ENCODE results near the gene PDE4D. TPM values are rescaled to one million over a fixed set of nuclear protein-coding genes. Genes with fewer than 3 reads are reported as not detected.

The PDE4D gene
- total RNA-seq, 1 donor: 19.9 TPM

DNA sequence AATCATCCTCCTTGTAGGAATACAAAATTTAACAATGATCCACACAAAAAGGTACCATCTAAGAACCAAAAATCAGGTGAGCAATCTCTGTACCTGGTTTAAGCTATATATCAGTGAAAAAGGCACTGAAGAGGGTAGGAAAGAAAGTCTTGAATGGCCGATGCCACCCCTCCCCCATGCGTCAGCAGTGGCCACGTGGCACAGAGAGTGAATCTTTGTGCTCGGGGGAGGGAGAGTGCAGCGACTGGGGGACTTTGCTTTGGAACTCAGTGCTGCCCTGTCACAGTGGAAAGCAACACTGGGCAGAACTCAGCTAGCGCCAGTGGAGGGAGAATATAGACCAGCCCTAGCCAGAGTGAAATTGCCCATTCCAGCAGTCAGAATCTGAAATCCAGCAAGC lies 28.3 kb upstream of the PDE4D start:
- Histone ChIP-seq H3K79me2 (ENCODE audit: insufficient read depth, low read length) (no peaks in the 10 kb centered on the region), H2AFZ (ENCODE audit: low read length) (no peak overlapping the region), H4K20me1 (ENCODE audit: insufficient read depth, low read length) (no peaks in the 10 kb centered on the region), H3K4me3 (ENCODE audit: insufficient read depth, low read length) (no peak overlapping the region), H3K4me2 (ENCODE audit: insufficient read depth, low read length) (no peak overlapping the region), H3K36me3 (ENCODE audit: insufficient read depth, low read length) (no peaks in the 10 kb centered on the region), H3K9me3 (ENCODE audit: low read depth, low read length) (no peaks in the 10 kb centered on the region), H3K27me3 (ENCODE audit: insufficient read depth, low read length) (no peaks in the 10 kb centered on the region), H3K4me1 (ENCODE audit: insufficient read depth, low read length) (no peaks in the 10 kb centered on the region), H3K27ac (ENCODE audit: low read depth, low read length) (no peak overlapping the region)
- no peak for DNase-seq (ENCODE audit: insufficient read length, low spot score, missing footprints)
- TF ChIP-seq, protein P1, sequence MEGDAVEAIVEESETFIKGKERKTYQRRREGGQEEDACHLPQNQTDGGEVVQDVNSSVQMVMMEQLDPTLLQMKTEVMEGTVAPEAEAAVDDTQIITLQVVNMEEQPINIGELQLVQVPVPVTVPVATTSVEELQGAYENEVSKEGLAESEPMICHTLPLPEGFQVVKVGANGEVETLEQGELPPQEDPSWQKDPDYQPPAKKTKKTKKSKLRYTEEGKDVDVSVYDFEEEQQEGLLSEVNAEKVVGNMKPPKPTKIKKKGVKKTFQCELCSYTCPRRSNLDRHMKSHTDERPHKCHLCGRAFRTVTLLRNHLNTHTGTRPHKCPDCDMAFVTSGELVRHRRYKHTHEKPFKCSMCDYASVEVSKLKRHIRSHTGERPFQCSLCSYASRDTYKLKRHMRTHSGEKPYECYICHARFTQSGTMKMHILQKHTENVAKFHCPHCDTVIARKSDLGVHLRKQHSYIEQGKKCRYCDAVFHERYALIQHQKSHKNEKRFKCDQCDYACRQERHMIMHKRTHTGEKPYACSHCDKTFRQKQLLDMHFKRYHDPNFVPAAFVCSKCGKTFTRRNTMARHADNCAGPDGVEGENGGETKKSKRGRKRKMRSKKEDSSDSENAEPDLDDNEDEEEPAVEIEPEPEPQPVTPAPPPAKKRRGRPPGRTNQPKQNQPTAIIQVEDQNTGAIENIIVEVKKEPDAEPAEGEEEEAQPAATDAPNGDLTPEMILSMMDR (IDR thresholded peaks at IDR 0.05; ENCODE audit: extremely low read depth, low read depth, low read length): no peak

- H3K4me1 ChIP-seq (ENCODE audit: insufficient read depth, low read length): no peaks in the 10 kb centered on the region
- TF ChIP-seq, protein P1 (IDR thresholded peaks at IDR 0.05; ENCODE audit: extremely low read depth, low read depth, low read length): no peak
- H2AFZ ChIP-seq (ENCODE audit: low read length): no peak overlapping the region
- H3K79me2 ChIP-seq (ENCODE audit: insufficient read depth, low read length): no peaks in the 10 kb centered on the region
- no peak overlapping the region for H3K27ac ChIP-seq (ENCODE audit: low read depth, low read length)
- H3K4me2 ChIP-seq (ENCODE audit: insufficient read depth, low read length): no peak overlapping the region
- H4K20me1 ChIP-seq (ENCODE audit: insufficient read depth, low read length): no peaks in the 10 kb centered on the region
- no peak for DNase-seq (ENCODE audit: insufficient read length, low spot score, missing footprints)
- no peaks in the 10 kb centered on the region for H3K9me3 ChIP-seq (ENCODE audit: low read depth, low read length)
- H3K27me3 ChIP-seq (ENCODE audit: insufficient read depth, low read length): no peaks in the 10 kb centered on the region
- H3K4me3 ChIP-seq (ENCODE audit: insufficient read depth, low read length): no peak overlapping the region
- no peaks in the 10 kb centered on the region for H3K36me3 ChIP-seq (ENCODE audit: insufficient read depth, low read length)
Observed at GRCh38 chr5:59919484-59919883, 26.0 kb upstream of the PDE4D start.

- Histone ChIP-seq H3K9me3 (ENCODE audit: low read depth, low read length) (no peaks in the 10 kb centered on the region), H3K4me3 (ENCODE audit: insufficient read depth, low read length) (no peak overlapping the region), H3K27ac (ENCODE audit: low read depth, low read length) (no peak overlapping the region), H3K4me1 (ENCODE audit: insufficient read depth, low read length) (no peaks in the 10 kb centered on the region), H3K79me2 (ENCODE audit: insufficient read depth, low read length) (no peaks in the 10 kb centered on the region), H4K20me1 (ENCODE audit: insufficient read depth, low read length) (no peaks in the 10 kb centered on the region), H2AFZ (ENCODE audit: low read length) (no peak overlapping the region), H3K36me3 (ENCODE audit: insufficient read depth, low read length) (no peaks in the 10 kb centered on the region), H3K27me3 (ENCODE audit: insufficient read depth, low read length) (no peaks in the 10 kb centered on the region), H3K4me2 (ENCODE audit: insufficient read depth, low read length) (no peak overlapping the region)
- no peak for DNase-seq (ENCODE audit: insufficient read length, low spot score, missing footprints)
- TF ChIP-seq, protein P1 (IDR thresholded peaks at IDR 0.05; ENCODE audit: extremely low read depth, low read depth, low read length): no peak
Observed at GRCh38 chr5:59917121-59917520, 23.6 kb upstream of the PDE4D start.

DNA sequence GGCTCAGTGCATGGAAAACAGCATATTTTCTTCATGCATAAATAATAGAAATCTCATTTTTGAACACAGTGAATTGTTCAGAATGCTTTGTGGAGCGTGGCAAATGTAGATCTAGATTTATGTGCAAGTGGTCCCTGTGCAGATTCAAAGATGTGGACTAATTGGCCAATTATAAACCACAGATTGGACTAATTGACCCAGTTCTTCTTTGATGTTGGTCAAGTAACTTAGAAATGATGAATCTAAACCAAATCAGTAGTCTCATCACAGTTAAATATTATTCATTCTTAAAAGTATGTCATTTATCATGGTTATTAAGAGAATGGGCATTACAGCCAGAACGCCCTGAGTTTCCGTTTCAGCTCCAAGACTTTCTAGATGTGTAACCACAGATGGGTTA lies 11.7 kb upstream of the PDE4D start:
- Histone ChIP-seq H3K27ac (ENCODE audit: low read depth, low read length) (no peak overlapping the region), H3K36me3 (ENCODE audit: insufficient read depth, low read length) (no peaks in the 10 kb centered on the region), H3K79me2 (ENCODE audit: insufficient read depth, low read length) (no peaks in the 10 kb centered on the region), H3K4me2 (ENCODE audit: insufficient read depth, low read length) (no peak overlapping the region), H2AFZ (ENCODE audit: low read length) (no peak overlapping the region), H3K4me3 (ENCODE audit: insufficient read depth, low read length) (no peak overlapping the region), H3K9me3 (ENCODE audit: low read depth, low read length) (no peaks in the 10 kb centered on the region), H4K20me1 (ENCODE audit: insufficient read depth, low read length) (no peaks in the 10 kb centered on the region), H3K4me1 (ENCODE audit: insufficient read depth, low read length) (no peaks in the 10 kb centered on the region), H3K27me3 (ENCODE audit: insufficient read depth, low read length) (no peaks in the 10 kb centered on the region)
- DNase-seq (ENCODE audit: insufficient read length, low spot score, missing footprints): no peak
- TF ChIP-seq, protein P1 (IDR thresholded peaks at IDR 0.05; ENCODE audit: extremely low read depth, low read depth, low read length): no peak

Measured in osteoblast (primary cell).